T-helper 2 cell treated with Interferon-gamma antibody and Interleukin-4, amounts not matched to agents 100 ng/mL and 5 ng/mL, for 36 hours (primary cell): ENCODE results near the gene SAP30L. TPM values are rescaled to one million over a fixed set of nuclear protein-coding genes. Genes with fewer than 3 reads are reported as not detected.

Experiments used
- intact Hi-C: fragments of 100-400 bp; cut with micrococcal nuclease; formaldehyde crosslinking; loops from one replicate; pipeline ENCODE4 v1.15.1; 2023
- total RNA-seq: library from RNA; stranded (reverse); gene quantifications from 2 replicates; pipeline ENCODE4 v1.2.3, GENCODE V29; 2022

Gene SAP30L
- total RNA-seq, 1 donor from 2014 or later: 37.7 TPM

- intact Hi-C loops: no loop called here
Measured at GRCh38 chr5:154464438-154464837, 18.6 kb downstream of the SAP30L start.

GRCh38 chr5:154465169-154465568, 19.4 kb downstream of the SAP30L start:
- intact Hi-C loops: loop anchor here (5.0 kb wide), 1 partner anchor 393 kb away; no protein-coding TSS in a partner anchor

GRCh38 chr5:154466147-154466546, 20.4 kb downstream of the SAP30L start:
- intact Hi-C loops: loop anchor here (5.0 kb wide), 1 partner anchor 394 kb away; no protein-coding TSS in a partner anchor

- intact Hi-C loops: loop anchor here (1.0 to 5.0 kb wide), 2 partner anchors 144 to 394 kb away; no protein-coding TSS in a partner anchor
Measured at GRCh38 chr5:154466671-154467070, 20.9 kb downstream of the SAP30L start.

- intact Hi-C loops: loop anchor here (1.0 to 5.0 kb wide), 2 partner anchors 142 to 396 kb away; no protein-coding TSS in a partner anchor
Measured at GRCh38 chr5:154467655-154468354, 22.0 kb downstream of the SAP30L start.

- intact Hi-C loops: loop anchor here (2.0 kb wide), 1 partner anchor 15 kb away; no protein-coding TSS in a partner anchor
Measured at GRCh38 chr5:154470137-154470536, 24.3 kb downstream of the SAP30L start.

- intact Hi-C loops: loop anchor here (2.0 kb wide), 1 partner anchor 14 kb away; no protein-coding TSS in a partner anchor
Measured at GRCh38 chr5:154470947-154471870, 25.4 kb downstream of the SAP30L start.

GRCh38 chr5:154472871-154473580, 27.2 kb downstream of the SAP30L start:
- intact Hi-C loops: no loop called here

- intact Hi-C loops: no loop called here
Measured at GRCh38 chr5:154473581-154474283, 27.9 kb downstream of the SAP30L start.

- intact Hi-C loops: no loop called here
Measured at GRCh38 chr5:154474396-154475334, 28.9 kb downstream of the SAP30L start.

- intact Hi-C loops: loop anchor here (1.0 kb wide), 1 partner anchor 9 kb away; no protein-coding TSS in a partner anchor
Measured at GRCh38 chr5:154475591-154476353, 30.0 kb downstream of the SAP30L start.

- intact Hi-C loops: loop anchor here (1.0 kb wide), 1 partner anchor 8 kb away; no protein-coding TSS in a partner anchor
Measured at GRCh38 chr5:154476354-154477205, 30.8 kb downstream of the SAP30L start.

GRCh38 chr5:154477382-154478223, 31.8 kb downstream of the SAP30L start:
- intact Hi-C loops: no loop called here

GRCh38 chr5:154478224-154478565, 32.4 kb downstream of the SAP30L start, which contains the start of gene HAND1:
TSS of gene HAND1 (minus strand) at chr5:154478227. CDS start at chr5:154478008, 219 bp downstream.
- intact Hi-C loops: no loop called here

GRCh38 chr5:154478752-154479159, 33.0 kb downstream of the SAP30L start:
- intact Hi-C loops: no loop called here

GRCh38 chr5:154479160-154479943, 33.6 kb downstream of the SAP30L start:
- intact Hi-C loops: no loop called here
